ENCODE measurements around the gene DNASE1L1. TPM values are rescaled to one million over a fixed set of nuclear protein-coding genes. Genes with fewer than 3 reads are reported as not detected.

Gene DNASE1L1
- polyA plus RNA-seq, 1 donor (not counting 4 experiments of a cell fraction or from before 2014, with no cell fraction given): 17.1 TPM

GRCh38 chrX:154431341-154431740 is 22.3 kb upstream of the DNASE1L1 start:
- DNase-seq (ENCODE audit: low read depth, low spot score) (no peak), FAIRE-seq (no peak)
- Histone ChIP-seq H3K36me3 (ENCODE audit: control insufficient read depth in 2 of 2, extremely low read depth in 1 of 2, insufficient read depth in 2 of 2, low read length in 2 of 2) (peaks cover 4 to 5% of the 10 kb centered on the region in 2 experiments), H3K9me1 (ENCODE audit: control insufficient read depth, extremely low read depth, insufficient read depth, low read length) (no peaks in the 10 kb centered on the region), H3K4me3 (ENCODE audit: control insufficient read depth in 2 of 3, extremely low read depth in 1 of 3, insufficient read depth in 2 of 3, low read depth in 1 of 3, low read length in 3 of 3) (no peak overlapping the region), H3K9ac (ENCODE audit: control insufficient read depth, extremely low read depth, insufficient read depth, low read length) (no peak overlapping the region), H2AFZ (ENCODE audit: control insufficient read depth, low read length) (no peak overlapping the region), H3K27me3 (ENCODE audit: control insufficient read depth, extremely low read depth, insufficient read depth, low read length) (no peaks in the 10 kb centered on the region), H3K4me1 (ENCODE audit: control insufficient read depth, extremely low read depth, insufficient read depth, low read length) (peaks cover 6% of the 10 kb centered on the region), H3K4me2 (ENCODE audit: control insufficient read depth, extremely low read depth, insufficient read depth, low read depth, low read length) (no peak overlapping the region), H3K79me2 (ENCODE audit: control insufficient read depth, insufficient read depth, low read length) (peaks cover 14% of the 10 kb centered on the region), H3K27ac (ENCODE audit: control insufficient read depth, insufficient read depth, low read length) (no peak overlapping the region), H4K20me1 (ENCODE audit: control insufficient read depth, extremely low read depth, insufficient read depth, low read length) (no peaks in the 10 kb centered on the region), H3K9me3 (ENCODE audit: control insufficient read depth, low read depth, low read length) (no peaks in the 10 kb centered on the region)
- TF ChIP-seq, protein P1, sequence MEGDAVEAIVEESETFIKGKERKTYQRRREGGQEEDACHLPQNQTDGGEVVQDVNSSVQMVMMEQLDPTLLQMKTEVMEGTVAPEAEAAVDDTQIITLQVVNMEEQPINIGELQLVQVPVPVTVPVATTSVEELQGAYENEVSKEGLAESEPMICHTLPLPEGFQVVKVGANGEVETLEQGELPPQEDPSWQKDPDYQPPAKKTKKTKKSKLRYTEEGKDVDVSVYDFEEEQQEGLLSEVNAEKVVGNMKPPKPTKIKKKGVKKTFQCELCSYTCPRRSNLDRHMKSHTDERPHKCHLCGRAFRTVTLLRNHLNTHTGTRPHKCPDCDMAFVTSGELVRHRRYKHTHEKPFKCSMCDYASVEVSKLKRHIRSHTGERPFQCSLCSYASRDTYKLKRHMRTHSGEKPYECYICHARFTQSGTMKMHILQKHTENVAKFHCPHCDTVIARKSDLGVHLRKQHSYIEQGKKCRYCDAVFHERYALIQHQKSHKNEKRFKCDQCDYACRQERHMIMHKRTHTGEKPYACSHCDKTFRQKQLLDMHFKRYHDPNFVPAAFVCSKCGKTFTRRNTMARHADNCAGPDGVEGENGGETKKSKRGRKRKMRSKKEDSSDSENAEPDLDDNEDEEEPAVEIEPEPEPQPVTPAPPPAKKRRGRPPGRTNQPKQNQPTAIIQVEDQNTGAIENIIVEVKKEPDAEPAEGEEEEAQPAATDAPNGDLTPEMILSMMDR (optimal IDR thresholded peaks at IDR 0.05 in 1 of 3, IDR thresholded peaks at IDR 0.05 in 1 of 3, conservative IDR thresholded peaks at IDR 0.05 in 1 of 3; ENCODE audit: extremely low read depth in 1 of 3, insufficient read depth in 2 of 3, low read length in 3 of 3): no peak
- TF ChIP-seq EZH2 (IDR thresholded peaks at IDR 0.05; ENCODE audit: low read length): no peak
- dilution Hi-C loops (cut with MboI; ENCODE audit: extremely low pct_ligation_motif_present, low sequenced_read_pairs): no loop called here

DNA sequence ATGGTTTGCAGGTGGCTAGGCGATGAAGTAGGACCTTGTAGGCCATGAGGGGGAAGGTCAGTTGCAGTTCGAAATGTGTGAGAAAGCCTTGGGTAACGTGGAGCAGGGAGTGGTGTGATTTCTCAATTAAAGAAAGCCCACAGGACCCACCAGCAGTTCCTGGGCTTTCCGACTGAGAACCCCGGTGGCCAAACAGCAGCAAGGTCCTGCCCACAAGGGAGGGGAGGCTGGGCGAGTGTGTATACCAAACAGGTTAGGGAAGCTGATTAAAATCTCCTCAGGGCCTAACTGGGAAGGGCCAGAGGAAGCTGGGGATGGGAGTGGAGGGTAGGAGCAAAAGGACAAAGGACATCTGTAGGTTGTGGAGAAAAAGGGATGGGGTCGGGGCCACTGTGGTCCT is 21.9 kb upstream of the DNASE1L1 start:
- Histone ChIP-seq H3K4me2 (ENCODE audit: control insufficient read depth, extremely low read depth, insufficient read depth, low read depth, low read length) (no peak overlapping the region), H2AFZ (ENCODE audit: control insufficient read depth, low read length) (no peak overlapping the region), H3K4me3 (ENCODE audit: control insufficient read depth in 2 of 3, extremely low read depth in 1 of 3, insufficient read depth in 2 of 3, low read depth in 1 of 3, low read length in 3 of 3) (no peak overlapping the region), H3K36me3 (ENCODE audit: control insufficient read depth in 2 of 2, extremely low read depth in 1 of 2, insufficient read depth in 2 of 2, low read length in 2 of 2) (peaks cover 4 to 5% of the 10 kb centered on the region in 2 experiments), H3K27me3 (ENCODE audit: control insufficient read depth, extremely low read depth, insufficient read depth, low read length) (no peaks in the 10 kb centered on the region), H3K9ac (ENCODE audit: control insufficient read depth, extremely low read depth, insufficient read depth, low read length) (no peak overlapping the region), H3K27ac (ENCODE audit: control insufficient read depth, insufficient read depth, low read length) (no peak overlapping the region), H3K79me2 (ENCODE audit: control insufficient read depth, insufficient read depth, low read length) (peaks cover 14% of the 10 kb centered on the region), H3K9me1 (ENCODE audit: control insufficient read depth, extremely low read depth, insufficient read depth, low read length) (no peaks in the 10 kb centered on the region), H3K9me3 (ENCODE audit: control insufficient read depth, low read depth, low read length) (no peaks in the 10 kb centered on the region), H4K20me1 (ENCODE audit: control insufficient read depth, extremely low read depth, insufficient read depth, low read length) (no peaks in the 10 kb centered on the region), H3K4me1 (ENCODE audit: control insufficient read depth, extremely low read depth, insufficient read depth, low read length) (peaks cover 6% of the 10 kb centered on the region)
- dilution Hi-C loops (cut with MboI; ENCODE audit: extremely low pct_ligation_motif_present, low sequenced_read_pairs): no loop called here
- no peak for FAIRE-seq
- TF ChIP-seq, protein P1 (optimal IDR thresholded peaks at IDR 0.05 in 1 of 3, IDR thresholded peaks at IDR 0.05 in 1 of 3, conservative IDR thresholded peaks at IDR 0.05 in 1 of 3; ENCODE audit: extremely low read depth in 1 of 3, insufficient read depth in 2 of 3, low read length in 3 of 3): no peak
- TF ChIP-seq EZH2 (IDR thresholded peaks at IDR 0.05; ENCODE audit: low read length): no peak
- no peak for DNase-seq (ENCODE audit: low read depth, low spot score)

Measured in keratinocyte (primary cell).